NCI-H2196 (cell line): ENCODE measurements around the gene FTCD.
"Not testable (repeated sequence)": the region's sequence is repeated elsewhere in the genome, so short reads cannot be mapped to it uniquely, and the experiment has no call there.

Experiments
- DNase-seq: peaks from one replicate; lab custom pipeline; 2025; ENCODE audit not compliant: unreplicated experiment; lab: John Stamatoyannopoulos, UW

The FTCD gene

GRCh38 chr21:46111857-46112724 lies 43.3 kb downstream of the FTCD start:
- no peak for DNase-seq

GRCh38 chr21:46111193-46111571 lies 44.2 kb downstream of the FTCD start:
- DNase-seq: no peak

GRCh38 chr21:46110499-46111192 lies 44.7 kb downstream of the FTCD start:
- no peak for DNase-seq

DNA sequence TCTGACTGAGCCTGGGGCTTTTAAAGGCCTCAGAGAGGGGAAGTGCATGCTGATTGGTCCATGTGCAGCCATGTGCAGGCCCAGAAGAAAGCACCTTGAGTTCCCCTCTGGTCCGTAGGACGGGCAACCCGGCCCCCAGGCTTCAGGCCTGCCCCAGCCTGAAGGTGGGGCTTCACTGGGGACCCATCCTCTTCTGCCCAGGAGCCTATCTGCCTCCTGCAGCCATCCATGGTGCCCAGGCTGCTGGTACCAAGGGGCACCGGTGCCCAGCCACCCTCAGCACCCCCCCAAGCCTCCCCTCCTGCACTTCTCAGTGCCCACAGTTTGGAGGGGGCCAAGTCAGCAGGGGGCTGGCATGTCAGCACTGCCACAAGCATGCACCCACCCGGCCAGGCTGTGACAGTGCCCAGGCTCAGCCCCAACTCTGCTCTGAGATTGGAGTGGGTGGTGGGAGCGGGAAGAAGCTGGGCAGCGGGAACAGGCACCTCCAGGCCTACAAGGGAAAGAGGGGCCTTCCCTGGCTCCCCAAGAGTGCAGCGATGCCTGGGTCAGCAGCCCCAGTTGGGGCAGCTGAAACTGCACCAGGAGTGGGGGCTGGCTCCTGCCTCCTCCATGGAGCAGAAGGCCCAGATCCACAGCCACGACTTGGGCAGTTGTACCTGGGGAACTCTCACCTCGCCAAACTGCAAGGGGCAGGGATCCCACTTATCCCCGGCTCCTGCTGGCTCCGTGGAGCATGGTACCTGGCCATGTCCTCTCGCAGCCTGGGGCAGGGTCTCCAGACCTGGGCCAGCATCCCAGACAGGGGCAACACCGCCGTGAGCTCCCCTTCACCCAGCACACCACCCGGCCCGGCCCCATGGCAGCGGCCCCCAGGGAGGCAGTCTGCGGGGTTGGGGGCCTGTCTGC lies 45.8 kb downstream of the FTCD start:
- DNase-seq: no peak

GRCh38 chr21:46108827-46109312 lies 46.5 kb downstream of the FTCD start:
- DNase-seq: no peak

GRCh38 chr21:46107376-46107775 lies 48.0 kb downstream of the FTCD start:
- not testable (repeated sequence) for DNase-seq

DNA sequence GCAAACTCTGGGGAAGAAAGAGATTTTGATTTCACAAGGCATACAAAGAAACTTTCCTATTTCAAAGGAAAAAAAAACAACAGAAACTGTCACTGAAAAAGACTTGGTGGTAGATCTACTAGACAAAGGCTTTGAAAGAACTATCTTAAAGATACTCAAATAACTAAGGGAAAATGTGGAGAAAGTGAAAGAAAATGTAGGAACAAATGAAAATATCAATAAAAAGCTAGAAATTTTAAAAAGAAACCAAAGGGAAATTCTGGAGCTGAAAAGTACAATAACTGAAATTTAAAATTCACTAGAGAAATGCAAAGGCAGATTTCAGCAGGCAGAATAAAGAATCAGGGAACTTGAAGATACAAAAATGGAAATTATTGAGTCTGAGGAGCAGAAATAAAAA lies 51.3 kb downstream of the FTCD start:
- DNase-seq: no peak

GRCh38 chr21:46100906-46101305 lies 54.5 kb downstream of the FTCD start:
- DNase-seq: no peak

DNA sequence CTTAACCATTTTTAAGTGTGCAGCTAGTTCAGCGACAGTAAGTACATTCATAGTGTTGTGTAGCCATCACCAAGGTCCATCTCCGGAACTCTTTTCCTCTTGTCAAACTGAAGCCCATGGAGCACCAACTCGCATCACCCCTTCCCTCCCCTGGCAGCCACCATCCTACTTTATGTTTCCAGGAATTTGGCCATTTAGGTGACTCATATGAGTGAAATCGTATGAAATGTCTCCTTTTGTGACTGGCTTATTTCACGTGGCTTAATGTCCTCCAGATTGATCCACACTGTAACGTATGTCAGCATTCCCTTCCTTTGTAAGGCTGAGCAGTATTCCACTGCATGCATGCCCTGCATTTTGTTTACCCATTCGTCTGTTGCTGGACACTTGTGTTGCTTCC lies 55.0 kb downstream of the FTCD start:
- DNase-seq: no peak

DNA sequence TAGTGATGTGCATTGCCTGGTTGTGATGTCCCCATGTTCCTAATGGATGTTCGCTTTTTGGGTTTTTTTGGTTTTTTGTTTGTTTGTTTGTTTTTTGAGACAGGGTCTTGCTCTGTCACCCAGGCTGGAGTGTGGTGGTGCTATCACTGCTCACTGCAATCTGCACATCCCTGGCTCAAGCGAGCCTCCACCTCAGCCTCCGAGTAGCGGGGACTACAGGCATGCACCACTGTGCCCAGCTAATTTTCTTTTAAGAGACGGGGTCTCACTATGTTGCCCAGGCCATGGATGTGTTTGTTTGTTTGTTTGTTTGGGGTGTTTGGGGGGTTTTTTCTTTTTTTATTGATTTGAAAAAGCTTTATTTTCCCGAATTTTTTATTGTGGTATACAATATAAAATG lies 55.4 kb downstream of the FTCD start:
- DNase-seq: no peak

GRCh38 chr21:46099476-46099875 lies 55.9 kb downstream of the FTCD start:
- DNase-seq: no peak

DNA sequence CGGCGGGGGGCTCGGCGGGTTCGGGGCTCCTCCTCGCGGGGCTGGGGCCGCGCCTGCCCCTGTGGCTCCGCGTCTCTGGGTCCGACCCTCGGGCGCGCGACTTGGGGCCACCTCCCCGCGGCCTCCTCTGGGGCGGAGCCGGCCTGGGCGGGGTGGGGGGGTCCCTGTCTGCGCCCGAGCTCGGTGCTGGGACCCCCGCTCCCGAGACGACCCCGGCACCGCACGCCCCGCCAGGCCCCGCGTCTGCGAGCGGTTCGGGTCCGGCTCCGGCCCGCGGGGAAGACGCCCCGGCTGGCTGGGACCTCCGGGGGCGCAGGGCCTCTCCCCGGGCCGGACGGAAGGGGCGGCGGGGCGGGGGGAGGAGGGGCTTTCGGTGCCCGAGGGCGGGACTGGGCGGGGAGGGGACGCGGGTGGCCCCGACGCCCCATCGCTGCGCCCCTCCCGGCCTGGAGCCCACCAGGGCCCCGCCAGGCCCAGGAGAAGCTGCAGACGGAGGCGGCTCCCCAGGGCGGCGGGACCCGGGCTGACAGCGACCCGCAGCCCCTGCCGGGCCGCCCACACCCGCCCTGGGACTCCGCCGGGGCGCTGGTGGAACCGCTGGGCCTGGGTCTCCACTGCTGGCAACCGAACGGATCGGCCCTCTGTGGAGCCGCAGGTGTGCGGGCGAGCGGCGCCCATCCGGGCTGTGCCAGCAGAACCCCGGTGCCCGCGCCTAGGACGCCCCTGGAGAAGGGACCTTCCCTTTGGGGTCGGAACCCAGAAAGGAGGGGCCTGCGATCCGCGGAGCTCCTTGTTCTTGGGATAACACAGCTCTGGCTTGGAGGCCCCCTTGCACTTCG lies 56.9 kb downstream of the FTCD start:
- DNase-seq: no peak

DNA sequence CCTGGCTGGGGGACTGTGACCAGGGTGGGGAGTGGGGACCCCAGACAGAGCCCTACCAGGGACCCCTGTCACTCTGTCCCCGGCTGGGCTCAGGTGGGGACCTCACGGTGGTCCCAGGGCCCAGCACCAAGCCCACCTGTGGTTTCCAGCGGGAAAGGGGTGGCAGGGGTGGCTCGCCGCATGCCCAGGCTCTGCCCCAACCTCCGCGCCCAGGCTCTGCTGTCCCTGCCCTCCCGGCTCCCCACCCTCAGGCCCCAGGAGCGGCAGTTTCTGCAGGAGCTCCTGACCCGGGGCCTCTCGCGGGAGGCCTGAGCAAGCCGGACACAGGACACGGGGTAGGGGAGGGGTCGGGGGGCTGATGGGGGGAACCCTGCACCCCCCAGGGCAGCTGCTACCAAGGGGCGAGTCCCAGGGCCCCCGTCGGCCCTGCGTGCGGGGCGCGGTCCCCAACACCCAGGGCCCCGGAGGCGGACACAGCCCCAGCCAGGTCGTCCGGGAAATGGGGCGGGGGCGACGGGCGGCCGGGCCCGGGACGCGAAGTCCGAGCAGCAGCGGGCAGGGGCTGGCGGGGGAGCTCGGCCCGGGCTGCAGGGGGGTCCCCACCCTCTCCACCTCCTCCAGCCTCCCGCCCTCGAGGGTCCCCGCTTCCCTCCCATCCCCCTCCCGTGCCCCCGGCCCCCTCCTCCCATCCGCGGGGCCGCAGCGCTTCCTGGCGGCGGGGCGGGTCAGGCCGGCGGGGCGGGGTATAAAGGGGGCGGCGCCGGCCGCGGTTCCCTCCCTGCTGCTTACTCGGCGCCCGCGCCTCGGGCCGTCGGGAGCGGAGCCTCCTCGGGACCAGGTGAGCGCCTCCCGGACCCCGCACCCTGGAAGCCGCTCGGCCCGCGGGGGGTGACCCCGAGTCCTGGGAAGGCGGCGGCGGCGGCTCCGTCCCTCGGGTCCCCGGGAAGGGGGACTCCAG lies 57.8 kb downstream of the FTCD start, which contains the start of gene COL6A2:
COL6A2 (plus strand) TSS at position 777 of the 958 bp plus-strand sequence.
- peak; percentile 53 for DNase-seq

- DNase-seq: no peak
Observed at GRCh38 chr21:46096596-46097335, 58.6 kb downstream of the FTCD start.

- no peak for DNase-seq
Observed at GRCh38 chr21:46095814-46096595, 59.4 kb downstream of the FTCD start.

DNA sequence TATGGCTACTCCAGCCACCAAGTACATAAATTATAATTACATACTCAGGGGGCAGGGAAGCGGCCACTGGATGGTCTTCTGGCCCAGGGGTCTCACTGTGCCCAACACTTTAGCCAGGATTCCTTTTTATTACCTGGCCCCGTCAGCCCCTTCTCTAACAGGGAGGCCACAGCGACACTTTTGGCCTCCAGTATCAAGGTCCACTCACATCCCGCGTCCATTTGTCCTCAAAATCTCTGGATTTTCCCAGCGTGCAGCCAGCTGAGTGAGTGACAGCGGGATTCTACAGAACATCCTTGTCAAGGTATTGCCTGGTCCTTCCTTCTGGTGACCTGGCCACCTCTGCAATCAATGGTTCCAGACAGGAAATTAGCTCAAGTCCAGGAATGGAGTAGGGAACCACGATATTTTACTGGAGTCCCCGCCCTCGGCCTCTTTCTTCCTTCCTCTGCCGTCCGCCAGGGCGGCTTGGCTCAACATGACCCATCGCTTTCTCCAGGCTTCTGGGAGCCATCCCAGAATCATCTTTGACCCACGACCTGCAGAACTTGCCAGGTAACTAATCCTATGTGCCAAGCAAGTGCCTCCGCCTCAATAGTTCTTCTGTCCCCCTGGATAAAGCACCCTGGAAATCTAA lies 60.2 kb downstream of the FTCD start:
- DNase-seq: no peak

DNA sequence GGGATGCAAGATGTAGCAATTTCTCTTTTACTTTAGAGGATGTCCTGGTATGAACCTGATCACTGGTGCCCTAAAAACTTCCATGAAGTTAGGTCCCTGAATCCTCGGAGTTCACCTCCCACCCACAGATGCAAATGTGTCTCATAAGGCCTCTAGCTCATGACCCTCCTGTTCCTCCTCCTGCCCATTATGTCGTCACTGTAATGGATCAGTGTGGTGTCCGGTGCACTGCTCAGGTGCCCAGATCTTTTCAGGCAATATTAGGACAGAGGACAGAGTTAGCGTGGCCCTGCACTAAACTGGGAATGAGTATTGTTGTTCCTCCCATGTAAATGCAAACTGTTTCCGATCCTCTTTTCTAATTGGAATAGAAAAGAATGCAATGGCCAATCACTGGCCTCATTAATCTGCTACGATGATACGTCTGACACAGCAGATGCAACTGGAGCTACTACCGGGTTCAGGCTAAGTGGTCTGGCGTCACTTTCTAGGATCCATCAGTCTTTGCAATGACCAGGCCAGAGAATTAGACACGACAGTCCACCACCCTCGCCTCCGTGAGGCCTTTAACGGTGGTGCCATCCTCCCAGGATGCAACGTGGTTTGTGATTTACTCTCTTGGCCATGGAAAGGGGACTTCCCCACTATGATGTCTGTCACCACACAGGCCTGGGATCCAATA lies 60.8 kb downstream of the FTCD start:
- no peak for DNase-seq
